Sigmoid colon (tissue), 4 donors: ENCODE measurements around the gene ST6GALNAC2.

Source experiments
- CTCF ChIP-seq, 4 experiments: fragments of 450-650 bp in 3 of 4; fragments of 200-600 bp in 1 of 4; IDR thresholded peaks; one replicate each; pipeline ENCODE4 v1.5.1; 2016 to 2019; ENCODE audit warnings: antibody characterized with exemption in 4 of 4, mild to moderate bottlenecking in 3 of 4, moderate library complexity in 2 of 4
- EP300 ChIP-seq, 4 donors: sonication (generic); formaldehyde crosslinking; IDR thresholded peaks; one replicate each; pipeline ENCODE4 v1.6.1; 2017; ENCODE audit warnings: antibody characterized with exemption in 4 of 4

DNA sequence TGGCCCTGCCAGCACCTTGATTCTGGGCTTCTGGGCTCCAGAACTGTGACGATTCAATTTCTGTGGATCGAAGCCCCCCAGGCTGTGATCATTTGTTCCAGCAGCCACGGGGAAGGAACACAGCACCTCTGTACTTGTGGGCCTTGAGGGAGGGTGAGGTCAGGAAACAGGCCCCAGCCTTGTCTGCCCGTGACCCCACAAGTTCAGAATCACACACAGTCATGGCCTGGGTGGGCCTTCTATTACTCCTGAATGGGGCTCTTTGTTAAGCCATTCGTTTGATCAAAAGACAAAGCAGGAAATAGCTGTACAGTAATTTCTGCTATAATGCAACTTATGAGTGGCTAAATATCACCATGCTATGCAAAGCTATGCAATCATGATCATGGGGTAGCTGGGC, 10.1 kb downstream of the ST6GALNAC2 start:
- TF ChIP-seq CTCF (IDR thresholded peaks at IDR 0.05): no peak
- TF ChIP-seq EP300 (IDR thresholded peaks at IDR 0.05): no peak
